OCI-LY1 (cell line): ENCODE data around the gene CALHM1.

Source experiments
- H2AFZ ChIP-seq: fragments of 200-600 bp; sonication (generic), shearing (Covaris generic); 2 replicates; pipeline ENCODE4 v1.6.0; 2014; ENCODE audit warnings: antibody characterized with exemption, mild to moderate bottlenecking, low read length
- H3F3A ChIP-seq: fragments of 200-600 bp; sonication (generic), shearing (Covaris generic); 2 replicates; pipeline ENCODE4 v1.6.0; 2014; ENCODE audit warnings: mild to moderate bottlenecking, antibody characterized with exemption, low read length, moderate library complexity; ENCODE audit not compliant: insufficient read depth
- H3K27ac ChIP-seq: fragments of 200-600 bp; sonication (generic); 2 replicates; pipeline ENCODE4 v1.5.1; 2014; ENCODE audit warnings: low read length, mixed run types, mild to moderate bottlenecking, low read depth; ENCODE audit not compliant: poor library complexity, severe bottlenecking
- H3K27me3 ChIP-seq: fragments of 200-600 bp; sonication (generic); 2 replicates; pipeline ENCODE4 v1.6.0; 2014; ENCODE audit warnings: antibody characterized with exemption, mild to moderate bottlenecking, low read length, moderate library complexity; ENCODE audit not compliant: insufficient read depth
- H3K36me3 ChIP-seq: fragments of 200-600 bp; sonication (generic); 2 replicates; pipeline ENCODE4 v1.6.1; 2014; ENCODE audit warnings: mild to moderate bottlenecking, antibody characterized with exemption, low read length, moderate library complexity, mixed read lengths; ENCODE audit not compliant: insufficient read depth
- H3K4me1 ChIP-seq: fragments of 200-600 bp; sonication (generic); 2 replicates; pipeline ENCODE4 v1.5.1; 2014; ENCODE audit warnings: mild to moderate bottlenecking, low read length, moderate library complexity; ENCODE audit not compliant: insufficient read depth, severe bottlenecking
- H3K4me2 ChIP-seq: fragments of 200-600 bp; sonication (generic), shearing (Covaris generic); 2 replicates; pipeline ENCODE4 v1.6.1; 2014; ENCODE audit warnings: low read length
- H3K4me3 ChIP-seq: fragments of 200-600 bp; sonication (generic); 2 replicates; pipeline ENCODE4 v1.5.1; 2014; ENCODE audit warnings: low read length, low read depth, mild to moderate bottlenecking, mixed read lengths; ENCODE audit not compliant: poor library complexity, severe bottlenecking
- H3K79me2 ChIP-seq: fragments of 200-600 bp; shearing (Covaris generic); 2 replicates; pipeline ENCODE4 v1.6.1; 2016; ENCODE audit warnings: mixed run types, low read length, mixed read lengths; ENCODE audit not compliant: insufficient read depth
- H3K9ac ChIP-seq: fragments of 200-600 bp; sonication (generic), shearing (Covaris generic); 2 replicates; pipeline ENCODE4 v1.6.1; 2014; ENCODE audit warnings: mild to moderate bottlenecking, low read length, mixed read lengths
- H3K9me2 ChIP-seq: fragments of 200-600 bp; sonication (generic), shearing (Covaris generic); 2 replicates; pipeline ENCODE4 v1.6.1; 2014; ENCODE audit warnings: low read depth, mild to moderate bottlenecking, low read length, mixed read lengths
- H3K9me3 ChIP-seq: fragments of 200-600 bp; shearing (Covaris generic); 2 replicates; pipeline ENCODE4 v1.6.1; 2014; ENCODE audit warnings: low read length, mixed read lengths
- H4K20me1 ChIP-seq: fragments of 200-600 bp; sonication (generic), shearing (Covaris generic); 2 replicates; pipeline ENCODE4 v1.6.0; 2016; ENCODE audit warnings: mild to moderate bottlenecking, low read length; ENCODE audit not compliant: insufficient read depth
- CTCF ChIP-seq: fragments of 200-600 bp; sonication (generic), shearing (Covaris generic); IDR thresholded peaks from 2 replicates; pipeline ENCODE4 v1.5.1; 2017; ENCODE audit warnings: mild to moderate bottlenecking, antibody characterized with exemption, low read length, moderate library complexity, mixed read lengths
- EZH2 ChIP-seq: fragments of 200-600 bp; sonication (generic), shearing (Covaris generic); IDR thresholded peaks from 2 replicates; pipeline ENCODE4 v1.8.0; 2017; ENCODE audit warnings: borderline replicate concordance, mixed run types, mild to moderate bottlenecking, antibody characterized with exemption, low read length, moderate library complexity, mixed read lengths

The CALHM1 gene

GRCh38 chr10:103501186-103501585 lies 42.5 kb upstream of the CALHM1 start:
- no peaks in the 10 kb centered on the region for H3K4me1 ChIP-seq
- H3K9ac ChIP-seq = no peak overlapping the region
- H3K27ac ChIP-seq = no peak overlapping the region
- H3K9me2 ChIP-seq = no peaks in the 10 kb centered on the region
- H4K20me1 ChIP-seq = no peaks in the 10 kb centered on the region
- TF ChIP-seq CTCF (no peak), EZH2 (no peak)
- H3F3A ChIP-seq = no peaks in the 10 kb centered on the region
- H3K4me3 ChIP-seq = no peak overlapping the region
- H3K4me2 ChIP-seq = no peak overlapping the region
- H3K79me2 ChIP-seq = no peaks in the 10 kb centered on the region
- H3K9me3 ChIP-seq = no peaks in the 10 kb centered on the region
- no peaks in the 10 kb centered on the region for H3K36me3 ChIP-seq
- H3K27me3 ChIP-seq = peaks cover 5% of the 10 kb centered on the region; the same call in 1 of the 2 replicates
- no peak overlapping the region for H2AFZ ChIP-seq

GRCh38 chr10:103500481-103500880 lies 41.8 kb upstream of the CALHM1 start:
- H3F3A ChIP-seq = no peaks in the 10 kb centered on the region
- no peaks in the 10 kb centered on the region for H3K4me1 ChIP-seq
- H4K20me1 ChIP-seq = no peaks in the 10 kb centered on the region
- no peaks in the 10 kb centered on the region; the same call in 1 of the 2 replicates for H3K27me3 ChIP-seq
- H3K4me3 ChIP-seq = no peak overlapping the region
- no peak for TF ChIP-seq CTCF
- TF ChIP-seq EZH2 = no peak
- no peak overlapping the region for H3K4me2 ChIP-seq
- no peak overlapping the region for H3K27ac ChIP-seq
- no peaks in the 10 kb centered on the region for H3K9me3 ChIP-seq
- H3K79me2 ChIP-seq = no peaks in the 10 kb centered on the region
- no peaks in the 10 kb centered on the region for H3K36me3 ChIP-seq
- H3K9ac ChIP-seq = no peak overlapping the region
- H2AFZ ChIP-seq = no peak overlapping the region
- H3K9me2 ChIP-seq = no peaks in the 10 kb centered on the region

GRCh38 chr10:103499881-103500280 lies 41.2 kb upstream of the CALHM1 start:
- no peak overlapping the region for H2AFZ ChIP-seq
- H3K9me2 ChIP-seq = no peaks in the 10 kb centered on the region
- H3K4me2 ChIP-seq = no peak overlapping the region
- no peaks in the 10 kb centered on the region for H3K79me2 ChIP-seq
- H3K4me3 ChIP-seq = no peak overlapping the region
- no peaks in the 10 kb centered on the region; the same call in 1 of the 2 replicates for H3K27me3 ChIP-seq
- no peak overlapping the region for H3K9ac ChIP-seq
- TF ChIP-seq EZH2 (no peak), CTCF (no peak)
- H3K4me1 ChIP-seq = no peaks in the 10 kb centered on the region
- H3K36me3 ChIP-seq = no peaks in the 10 kb centered on the region
- no peaks in the 10 kb centered on the region for H4K20me1 ChIP-seq
- no peak overlapping the region for H3K27ac ChIP-seq
- H3K9me3 ChIP-seq = no peaks in the 10 kb centered on the region
- no peaks in the 10 kb centered on the region for H3F3A ChIP-seq
